SHP77 treated with DMSO at 0.1 percent for 48 hours (cell line): Measurements from ENCODE around the gene MND1.
"Not testable (repeated sequence)": the region's sequence is repeated elsewhere in the genome, so short reads cannot be mapped to it uniquely, and the experiment has no call there.

ENCODE experiments used
- DNase-seq: peaks from one replicate; lab custom pipeline; 2025; lab: John Stamatoyannopoulos, UW

MND1 gene

DNA sequence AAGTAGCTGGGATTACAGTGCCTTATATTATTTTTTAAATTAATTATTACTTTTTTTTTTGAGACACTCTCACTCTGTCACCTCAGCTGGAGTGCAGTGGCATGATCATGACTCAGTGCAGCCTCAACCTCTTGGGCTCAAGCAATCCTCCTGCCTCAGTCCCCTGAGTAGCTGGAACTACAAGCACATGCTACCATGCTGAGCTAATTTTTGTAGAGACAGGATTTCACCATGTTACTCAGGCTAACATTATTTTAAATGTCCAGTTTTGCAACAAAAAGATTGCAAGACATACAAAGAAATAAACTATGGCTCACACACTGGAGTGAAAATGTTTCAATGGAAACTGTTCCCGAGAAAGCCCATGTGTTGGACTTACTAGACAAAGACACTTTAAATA, 59.2 kb downstream of the MND1 start:
- no peak for DNase-seq

DNA sequence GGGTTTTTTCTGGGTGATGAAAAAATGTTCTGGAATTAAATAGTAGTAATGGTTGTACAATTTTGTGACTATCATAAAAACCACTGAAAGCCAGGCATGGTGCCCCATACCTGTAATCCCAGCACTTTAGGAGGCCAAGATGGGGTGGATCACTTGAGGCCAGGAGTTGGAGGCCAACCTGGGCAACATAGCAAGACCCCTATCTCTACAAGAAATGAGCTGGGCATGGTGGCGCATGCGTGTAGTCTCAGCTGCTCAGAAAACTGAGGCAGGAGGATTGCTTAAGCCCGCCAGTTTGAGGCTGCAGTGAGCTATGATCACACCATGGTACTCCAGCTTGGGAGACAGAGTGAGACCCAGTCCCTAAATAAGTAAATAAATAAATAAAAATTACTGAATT, 63.4 kb downstream of the MND1 start:
- DNase-seq = no peak

DNA sequence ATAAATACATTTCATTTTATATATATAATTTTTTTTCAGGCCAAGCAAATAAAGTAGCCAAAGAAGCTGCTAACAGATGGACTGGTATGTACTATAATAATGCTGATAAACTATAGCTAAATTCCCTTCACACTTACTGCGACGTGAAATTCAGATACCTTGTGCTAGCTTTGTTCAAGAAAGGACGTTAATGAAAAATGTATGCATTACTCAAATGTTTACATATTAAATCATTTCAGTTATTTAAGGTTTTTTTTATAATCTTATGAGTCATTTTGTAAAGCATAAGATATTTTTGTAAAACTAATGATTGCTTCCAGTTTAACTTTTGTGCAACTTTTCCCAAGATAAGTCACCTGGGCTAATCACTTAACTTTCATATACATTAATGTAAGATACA, 64.4 kb downstream of the MND1 start:
- DNase-seq = no peak

DNA sequence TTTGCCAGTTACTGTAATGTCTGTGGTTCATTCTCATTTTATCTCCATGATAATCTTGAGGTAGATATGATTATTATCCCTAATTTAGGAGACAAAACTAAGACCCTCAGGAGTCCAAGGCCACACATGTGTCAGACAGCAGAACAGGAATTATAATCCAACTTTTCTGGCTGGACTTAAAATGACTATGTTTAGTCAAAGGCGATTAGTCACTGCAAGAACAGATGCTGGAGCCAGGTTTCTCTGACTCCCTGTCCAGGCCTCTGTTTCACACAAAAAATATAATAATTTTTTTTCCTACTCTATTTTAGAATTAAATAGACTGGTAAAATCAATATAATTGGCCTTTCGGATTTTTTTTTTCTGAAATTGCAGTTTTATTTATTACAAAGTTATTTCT, 64.9 kb downstream of the MND1 start:
- DNase-seq = no peak

DNA sequence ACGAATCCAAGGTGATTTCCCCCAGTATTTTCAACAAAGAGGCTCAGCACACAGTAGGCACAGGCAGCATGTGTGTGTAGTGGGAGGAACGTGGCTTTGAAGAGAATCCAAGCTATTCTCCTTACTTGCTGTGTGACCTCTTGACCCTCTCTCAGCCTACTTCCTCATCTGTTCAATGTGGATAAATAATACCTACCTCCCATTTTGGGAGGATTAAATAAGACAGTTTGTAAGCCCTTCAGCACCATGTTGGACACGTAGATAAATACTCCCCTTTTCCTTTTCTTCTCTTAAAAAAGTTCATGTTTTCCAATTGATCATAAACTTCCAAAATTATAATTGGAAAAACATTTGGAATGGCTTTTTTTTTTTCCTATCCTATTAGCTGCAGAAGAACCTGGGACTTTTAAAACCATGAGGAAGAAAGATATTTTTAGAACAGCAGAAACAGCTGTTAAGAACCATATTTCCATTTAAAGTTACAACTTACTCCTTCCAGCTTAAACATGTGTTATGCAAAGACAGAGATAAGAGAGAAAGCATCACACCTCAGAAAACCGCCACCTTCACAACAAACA, 65.5 kb downstream of the MND1 start:
- no peak for DNase-seq

DNA sequence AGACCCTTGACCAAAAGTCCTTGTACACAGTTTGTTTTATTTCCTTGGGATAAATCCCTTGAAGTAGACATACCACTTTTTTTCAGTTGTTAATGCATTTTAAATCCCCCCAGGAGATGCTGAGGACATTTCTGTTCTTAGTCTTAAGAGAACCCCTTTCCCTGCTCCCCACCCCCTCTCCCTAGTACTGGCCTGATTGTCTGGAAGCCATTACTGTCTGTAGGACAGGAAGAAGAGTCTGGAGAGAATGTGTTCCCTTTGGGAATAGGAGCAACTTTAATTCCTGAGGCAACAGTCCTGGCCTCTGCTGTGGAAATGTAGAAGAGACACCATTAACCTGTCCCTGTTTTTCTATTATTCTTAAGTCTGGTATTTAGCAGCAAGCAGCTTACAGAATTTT, 69.4 kb downstream of the MND1 start:
- DNase-seq = no peak

DNA sequence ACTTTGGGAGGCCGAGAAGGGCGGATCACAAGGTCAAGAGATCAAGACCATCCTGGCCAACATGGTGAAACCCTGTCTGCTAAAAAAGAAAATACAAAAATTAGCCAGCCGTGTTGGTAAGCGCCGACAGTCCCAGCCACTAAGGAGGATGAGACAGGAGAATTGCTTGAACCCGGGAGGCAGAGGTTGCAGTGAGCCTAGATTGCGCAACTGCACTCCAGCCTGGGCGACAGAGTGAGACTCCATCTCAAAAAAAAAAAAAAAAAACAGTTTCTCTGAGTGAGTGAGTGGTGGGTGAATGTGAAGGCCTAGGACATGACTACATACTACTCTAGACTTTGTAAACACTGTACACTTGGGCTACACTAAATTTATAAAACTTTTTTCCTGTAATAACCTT, 72.0 kb downstream of the MND1 start:
- not testable (repeated sequence) for DNase-seq

DNA sequence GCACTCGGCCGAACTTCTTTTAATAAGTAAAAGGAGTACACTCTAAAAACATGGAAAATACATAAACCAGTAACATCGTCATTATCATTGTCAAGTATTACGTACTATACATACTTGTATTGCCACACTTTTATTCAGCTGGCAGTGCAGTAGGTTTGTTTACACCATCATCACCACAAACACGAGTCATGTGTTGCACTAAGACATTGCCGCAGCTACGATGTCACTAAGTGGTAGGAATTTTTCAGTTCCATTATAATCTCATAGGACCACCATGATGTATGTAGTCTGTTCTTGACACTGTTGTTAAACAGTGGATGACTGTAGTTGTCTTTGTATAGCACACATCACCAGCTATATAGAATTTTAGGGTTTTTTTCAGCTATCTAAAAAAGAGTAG, 73.6 kb downstream of the MND1 start:
- no peak for DNase-seq

DNA sequence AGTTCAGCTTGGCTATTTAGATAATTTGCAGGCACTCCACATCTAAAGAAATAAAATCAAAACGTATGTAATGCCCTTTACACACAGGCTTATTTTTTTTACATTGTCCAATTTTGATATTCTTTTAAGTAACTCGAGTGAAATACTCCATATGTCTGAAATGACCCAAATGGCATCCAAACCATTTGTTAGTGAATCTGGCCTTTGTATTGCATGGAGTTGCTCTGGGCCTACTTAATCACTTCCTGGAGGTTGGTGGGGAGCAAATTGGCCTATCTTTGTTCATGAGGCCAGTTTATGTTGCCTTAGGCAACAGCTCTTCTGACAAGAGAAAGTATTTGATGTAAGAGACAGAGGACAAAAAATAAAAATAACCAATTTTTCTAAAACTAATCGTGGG, 74.1 kb downstream of the MND1 start:
- DNase-seq = no peak

DNA sequence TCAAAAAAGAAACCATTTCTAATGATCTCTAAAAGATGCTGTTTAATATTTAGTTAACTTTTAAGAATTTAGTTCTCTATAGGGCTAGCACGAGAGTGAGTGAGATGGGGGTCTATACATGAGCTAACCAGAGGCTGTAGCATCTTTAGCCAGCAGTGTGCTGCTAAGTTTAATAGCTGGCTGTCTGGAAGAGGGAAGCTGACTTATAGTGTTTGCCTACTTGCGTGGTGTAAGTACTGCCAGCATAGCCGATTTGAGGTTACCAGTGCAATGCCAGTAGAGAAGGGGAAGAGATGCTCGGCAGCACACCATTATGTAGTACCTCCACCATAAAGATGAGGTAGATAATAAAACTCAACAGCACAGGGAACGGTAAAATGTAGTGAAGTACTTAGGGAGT, 74.5 kb downstream of the MND1 start:
- no peak for DNase-seq

DNA sequence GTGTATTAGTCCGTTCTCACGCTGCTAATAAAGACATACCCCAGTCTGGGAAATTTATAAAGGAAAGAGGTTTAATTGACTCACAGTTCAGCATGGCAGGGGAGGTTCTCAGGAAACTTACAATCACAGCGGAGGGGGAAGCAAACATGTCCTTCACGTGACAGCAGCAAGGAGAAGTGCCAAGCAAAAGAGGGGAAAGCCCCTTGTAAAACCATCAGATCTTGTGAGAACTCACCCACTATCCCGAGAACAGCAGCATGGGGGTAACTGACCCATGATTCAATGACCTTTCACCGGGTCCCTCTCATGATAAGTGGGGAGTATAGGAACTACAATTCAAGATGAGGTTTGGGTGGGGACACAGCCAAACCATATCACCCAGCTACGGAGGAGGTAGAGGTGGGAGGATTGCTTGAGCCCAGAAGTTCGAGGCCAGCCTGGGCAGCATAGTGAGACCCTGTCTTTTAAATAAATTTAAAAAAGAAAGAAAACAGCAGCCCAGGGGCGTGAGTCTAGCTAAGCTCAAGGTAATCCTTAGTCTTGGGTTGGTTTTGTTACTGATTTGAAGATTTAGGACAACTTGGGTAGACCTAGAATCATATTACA, 75.3 kb downstream of the MND1 start:
- DNase-seq = no peak

DNA sequence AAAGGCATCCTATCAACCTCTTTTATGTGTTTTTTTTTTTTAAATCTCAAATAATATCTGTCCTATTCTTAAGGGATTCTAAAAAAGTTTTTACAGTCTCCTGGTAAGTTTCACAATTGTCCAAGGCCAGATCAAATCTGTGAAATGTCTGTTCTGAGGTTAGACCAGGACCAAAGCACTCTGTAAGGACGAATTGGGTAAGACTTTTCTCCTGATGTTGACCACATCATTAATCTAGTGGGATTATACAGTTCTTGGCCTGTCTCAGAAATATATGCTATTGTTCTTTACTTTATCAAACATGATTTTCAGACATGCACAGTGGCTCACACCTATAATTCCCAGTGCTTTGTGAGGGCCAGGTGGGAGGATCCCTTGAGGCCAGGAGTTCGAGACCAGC, 75.9 kb downstream of the MND1 start:
- DNase-seq = no peak

DNA sequence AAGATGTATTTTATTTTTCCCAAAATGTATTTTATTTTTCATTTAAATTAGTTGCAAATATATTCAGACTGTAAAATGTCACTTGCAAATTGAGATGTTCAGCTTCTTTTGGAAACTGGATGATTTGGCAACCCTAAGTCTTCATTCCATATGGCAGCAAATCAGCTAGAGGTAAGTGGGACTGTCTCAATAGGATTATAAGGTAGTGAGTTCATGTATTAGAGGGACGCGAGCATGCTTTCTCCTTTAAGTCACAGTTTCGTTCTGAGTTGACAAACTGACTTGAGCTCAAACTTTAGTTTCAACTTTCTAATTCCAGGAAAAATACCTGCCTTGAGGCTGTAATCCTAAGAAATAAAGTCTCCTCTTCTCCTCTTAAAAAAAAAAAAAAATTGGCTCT, 77.5 kb downstream of the MND1 start:
- no peak for DNase-seq

DNA sequence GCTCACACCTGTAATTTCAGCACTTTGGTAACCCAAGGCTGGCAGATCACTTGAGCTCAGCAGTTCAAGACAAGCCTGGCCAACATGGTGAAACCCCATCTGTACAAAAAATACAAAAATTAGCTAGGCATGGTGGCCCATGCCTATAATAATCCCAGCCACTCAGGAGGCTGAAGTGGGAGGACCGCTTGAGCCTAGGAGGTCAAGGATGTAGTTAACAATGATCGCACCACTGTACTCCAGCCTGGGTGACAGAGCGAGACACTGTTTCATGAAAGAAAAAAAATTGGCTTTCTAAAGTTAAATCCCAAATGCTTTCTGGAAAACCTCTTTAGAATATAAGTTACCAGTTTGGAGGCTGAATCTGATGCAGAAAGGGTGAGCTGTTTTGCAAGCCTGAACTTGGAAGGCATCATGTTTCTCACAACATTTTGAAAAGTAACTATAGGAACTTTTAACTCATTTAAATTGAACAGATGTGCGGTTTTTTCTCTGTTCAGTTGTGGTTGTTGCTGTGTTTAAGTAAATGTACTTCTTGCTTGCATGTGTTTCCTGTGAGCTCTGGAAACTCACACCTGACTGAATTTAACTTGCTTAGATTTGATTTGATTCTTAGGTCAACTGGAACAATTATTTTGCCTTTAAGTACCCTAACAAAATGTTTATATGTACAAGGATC, 81.9 kb downstream of the MND1 start:
- DNase-seq = no peak

DNA sequence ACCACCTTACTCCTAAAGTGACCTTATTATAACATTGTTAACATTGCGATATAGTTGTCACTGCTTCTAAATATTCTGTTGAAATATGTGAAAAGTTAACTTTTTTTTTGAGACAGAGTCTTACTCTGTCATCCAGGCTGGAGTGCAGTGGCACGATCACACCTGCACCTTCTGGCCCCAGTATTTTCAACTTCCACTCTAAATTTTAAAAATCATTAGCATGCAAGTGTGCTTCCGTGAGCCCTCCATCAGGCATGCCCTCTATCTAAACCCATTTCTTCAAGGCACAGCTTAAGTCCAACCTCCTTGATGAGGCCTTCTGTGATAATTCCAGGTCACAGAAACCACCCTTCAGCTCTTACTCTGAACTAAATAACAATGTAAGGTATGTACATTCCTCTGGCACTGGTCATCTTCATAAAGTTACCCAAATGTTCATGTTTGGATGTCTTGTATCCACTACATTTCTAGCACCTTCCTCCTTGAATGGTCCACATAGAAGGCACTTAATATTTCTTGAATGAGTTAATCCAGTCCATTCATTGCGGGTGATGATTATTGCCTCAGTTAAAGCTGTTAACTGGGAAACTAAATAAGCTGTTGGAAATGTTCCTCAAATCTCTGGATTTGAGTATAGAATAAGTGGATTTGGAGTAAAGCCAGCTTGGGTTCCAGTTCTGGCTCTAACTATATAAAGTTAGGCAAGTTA, 83.0 kb downstream of the MND1 start:
- no peak for DNase-seq

DNA sequence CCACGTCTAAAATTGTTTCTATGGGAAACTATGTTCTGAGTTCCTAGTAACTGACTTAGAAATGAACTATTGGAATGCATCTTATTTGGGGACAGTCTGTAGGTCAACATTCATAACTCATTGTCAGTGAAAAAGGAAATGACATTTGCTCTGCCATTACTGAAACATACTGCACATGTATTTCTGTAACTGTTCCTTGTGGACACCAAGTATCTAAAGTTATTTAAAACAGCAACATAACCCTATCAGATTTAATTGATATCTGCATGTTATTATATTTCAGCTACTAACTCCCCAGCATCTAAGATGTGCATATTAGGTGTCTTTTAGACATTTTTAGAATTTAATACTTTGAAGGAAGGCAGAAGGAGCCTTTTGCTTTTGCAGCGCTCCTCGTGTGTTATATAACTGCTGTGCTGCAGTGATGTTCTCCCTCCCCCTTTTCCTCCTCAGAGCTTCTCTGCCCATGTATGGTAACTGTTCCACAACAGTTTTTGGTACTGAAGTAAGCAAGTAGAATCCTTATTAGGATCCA, 84.5 kb downstream of the MND1 start:
- DNase-seq = no peak

DNA sequence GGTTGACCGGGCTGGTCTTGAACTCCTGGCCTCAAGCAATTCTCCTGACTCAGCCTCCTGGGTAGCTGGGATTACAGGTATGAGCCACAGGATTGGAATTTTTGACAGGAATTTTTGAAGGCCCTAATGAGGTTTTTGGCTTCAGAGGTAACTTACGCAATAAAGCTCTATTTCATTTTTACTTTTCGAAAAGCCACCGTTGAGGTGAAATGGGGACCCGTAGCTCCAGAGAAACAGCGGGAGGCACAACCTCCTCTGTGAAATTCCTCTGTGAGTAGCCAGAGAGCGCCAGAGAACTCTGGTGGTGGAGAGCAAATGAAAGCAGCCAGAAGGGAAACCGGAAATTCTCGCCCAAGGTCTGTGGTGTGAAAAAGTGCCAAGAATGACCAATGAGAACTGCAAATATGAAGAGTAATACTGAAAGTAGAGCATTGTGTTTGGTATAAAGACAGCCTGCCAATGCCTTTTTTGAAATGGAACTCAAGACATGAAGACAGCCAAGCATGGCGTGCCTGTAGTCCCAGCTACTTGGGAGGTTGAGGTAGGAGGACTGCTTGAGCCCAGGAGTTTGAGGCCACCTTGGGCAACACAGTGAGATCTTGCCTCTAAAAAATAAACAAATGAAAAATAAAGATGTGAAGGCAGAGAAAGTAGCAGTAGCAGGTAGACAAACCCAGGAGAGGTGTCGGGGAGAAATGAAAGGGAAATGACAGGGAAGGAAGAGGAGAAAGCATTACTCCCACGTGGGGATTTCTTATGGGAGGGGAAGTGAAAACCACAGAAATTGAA, 88.7 kb downstream of the MND1 start:
- DNase-seq = no peak

DNA sequence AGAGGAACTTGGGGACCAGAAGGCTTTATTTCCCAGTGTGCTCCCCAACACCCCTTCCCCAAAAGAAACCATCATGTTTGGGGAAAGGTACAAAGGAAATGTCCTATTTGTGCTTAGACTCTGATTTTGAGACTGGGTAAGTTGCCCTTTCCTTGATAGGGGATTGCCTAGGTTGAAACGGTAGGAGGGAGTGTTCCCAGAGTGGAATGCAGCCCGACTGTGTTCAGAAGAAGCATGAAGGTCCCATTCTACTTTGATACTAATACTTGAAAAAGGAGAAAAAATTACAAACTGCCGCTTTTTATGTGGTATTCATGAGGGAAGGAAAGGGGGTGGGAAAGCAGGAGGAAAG, 89.2 kb downstream of the MND1 start:
- no peak for DNase-seq

DNA sequence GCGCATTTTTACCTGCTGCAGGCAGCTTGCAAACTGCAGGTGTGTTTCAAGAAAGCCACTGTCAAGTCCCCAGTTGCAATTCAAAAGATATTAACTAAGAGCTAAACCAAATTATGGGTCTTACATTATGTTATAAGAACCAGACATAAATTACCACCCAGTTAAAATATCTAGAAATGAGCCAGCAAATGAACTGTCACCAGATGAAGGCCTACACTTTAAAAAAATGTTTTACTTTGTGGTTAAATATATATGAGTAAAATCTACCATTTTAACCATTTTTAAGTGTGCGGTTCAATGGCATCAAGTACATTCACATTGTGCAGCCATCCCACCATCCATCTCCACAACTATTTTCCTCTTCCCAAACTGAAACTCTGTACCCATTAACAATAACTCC, 89.7 kb downstream of the MND1 start:
- DNase-seq = no peak

DNA sequence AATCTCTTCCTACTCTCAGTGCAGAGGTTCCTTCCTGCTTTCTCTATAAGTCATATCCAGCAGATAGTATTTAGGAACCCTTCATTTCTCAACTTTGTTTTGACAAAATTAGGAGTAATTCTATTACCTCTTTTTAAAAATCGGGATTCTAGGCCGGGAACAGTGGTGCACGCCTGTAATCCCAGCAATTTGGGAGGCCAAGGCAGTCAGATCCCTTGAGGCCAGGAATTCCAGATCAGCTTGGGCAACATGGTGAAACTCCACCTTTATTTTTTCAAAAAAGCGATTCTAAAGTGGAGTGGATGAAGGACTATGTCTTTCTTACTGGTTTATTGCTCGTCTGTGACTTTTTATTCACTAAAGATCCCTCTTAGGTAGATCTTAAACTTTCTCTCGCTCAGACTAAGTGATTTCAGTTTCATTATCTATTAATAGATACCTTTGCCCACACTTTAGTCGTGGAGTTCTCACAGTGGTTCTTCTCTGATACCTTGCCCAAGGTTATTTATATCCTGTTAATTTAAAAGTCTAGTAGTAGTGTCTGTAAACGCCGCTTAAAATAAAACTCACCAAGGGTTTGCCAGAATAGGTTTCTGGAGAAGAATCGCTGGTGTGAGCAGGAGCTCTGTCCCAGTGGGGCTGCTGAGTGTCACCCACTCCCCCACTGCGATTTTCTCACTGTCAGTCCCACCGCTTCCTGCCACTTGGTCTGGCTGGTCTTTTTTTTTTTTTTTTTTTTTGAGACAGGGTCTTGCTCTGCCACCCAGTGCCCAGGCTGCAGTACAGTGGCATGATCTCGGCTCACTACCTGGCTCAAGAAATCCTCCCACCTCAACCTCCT, 94.6 kb downstream of the MND1 start:
- DNase-seq = no peak

DNA sequence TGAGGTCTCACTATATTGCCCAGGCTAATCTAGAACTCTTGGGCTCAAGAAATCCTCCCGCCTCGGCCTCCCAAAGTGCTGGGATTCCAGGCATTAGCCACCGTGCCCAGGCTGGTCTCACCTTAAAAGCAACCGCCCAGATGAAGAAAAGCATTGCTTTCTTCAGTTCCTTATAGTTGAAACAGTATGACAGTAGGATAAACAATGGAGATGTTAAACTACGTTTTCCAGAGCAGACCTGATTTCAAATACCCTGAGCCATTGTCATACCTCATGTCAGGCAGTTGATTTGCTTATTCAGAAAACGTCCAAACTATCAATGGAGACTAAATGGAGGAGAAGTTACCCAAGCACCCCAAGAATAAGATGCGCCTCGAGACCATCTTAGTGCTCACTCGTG, 95.3 kb downstream of the MND1 start:
- no peak for DNase-seq
